BLaER1 treated with 17β-estradiol and CSF1 and Interleukin-3, amounts not matched to agents 10 nM and 100 nM (cell line): ENCODE results near the gene LIMS1.

Source experiments
- H3K27ac ChIP-seq, 11 experiments: shearing (Covaris generic); formaldehyde crosslinking; 2 replicates each; pipeline ENCODE4 v1.8.1; 2022
- H3K27me3 ChIP-seq, 11 experiments: shearing (Covaris generic); formaldehyde crosslinking; 2 replicates each; pipeline ENCODE4 v1.8.1; 2022
- H3K36me3 ChIP-seq, 11 experiments: shearing (Covaris generic); formaldehyde crosslinking; 2 replicates each; pipeline ENCODE4 v1.8.1; 2022
- H3K4me1 ChIP-seq, 10 experiments: shearing (Covaris generic); formaldehyde crosslinking; 2 replicates each; pipeline ENCODE4 v1.8.1; 2022
- H3K4me2 ChIP-seq, 11 experiments: shearing (Covaris generic); formaldehyde crosslinking; 2 replicates each; pipeline ENCODE4 v1.8.1; 2022
- H3K4me3 ChIP-seq, 10 experiments: shearing (Covaris generic); formaldehyde crosslinking; 2 replicates each; pipeline ENCODE4 v1.8.1; 2022
- H3K9ac ChIP-seq, 11 experiments: shearing (Covaris generic); formaldehyde crosslinking; 2 replicates each; pipeline ENCODE4 v1.8.1; 2022
- H3K9me3 ChIP-seq, 11 experiments: shearing (Covaris generic); formaldehyde crosslinking; replicated peaks in 1 of 11; 2 replicates each; pipeline ENCODE4 v1.8.1; 2022
- H4K20me1 ChIP-seq, 11 experiments: shearing (Covaris generic); formaldehyde crosslinking; 2 replicates each; pipeline ENCODE4 v1.8.1; 2022
- Cebpa-rat ChIP-seq, 11 experiments: shearing (Covaris generic); IDR thresholded peaks; 2 replicates each; pipeline ENCODE4 v1.8.1; 2022

Gene LIMS1

DNA sequence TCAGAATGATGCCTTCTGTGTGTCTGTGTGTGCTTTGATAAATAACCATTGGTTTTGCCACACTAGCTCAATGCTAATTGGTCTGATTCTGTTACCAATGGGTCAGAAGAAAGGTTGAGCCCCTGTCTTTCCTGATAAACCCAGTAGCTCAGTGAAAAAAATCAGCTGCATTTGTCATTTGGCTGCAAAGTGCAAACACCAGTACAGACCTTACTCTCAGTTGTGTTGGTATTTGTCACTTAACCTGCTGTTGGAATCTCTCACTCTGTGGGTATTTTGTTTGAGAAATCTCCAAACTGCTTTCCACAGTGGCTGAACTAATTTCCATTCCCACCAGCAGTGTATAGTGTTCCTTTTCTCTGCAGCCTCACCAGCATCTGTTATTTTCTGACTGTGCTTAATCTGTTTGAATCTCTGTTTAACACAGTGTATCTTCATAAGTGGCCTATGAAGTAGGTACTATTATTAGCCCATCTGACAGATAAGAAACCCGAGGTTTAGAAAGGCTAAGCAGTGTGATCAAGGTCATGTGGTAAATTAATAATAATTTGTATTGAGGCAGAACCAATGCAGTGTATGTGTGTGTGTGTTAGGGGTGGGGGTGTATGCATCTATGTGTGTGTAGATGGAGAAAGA, 26.7 kb downstream of the LIMS1 start:
- peaks cover 0 to 41% (median 26%) of the 10 kb centered on the region in 11 experiments; a peak in 18 of 22 replicates for H3K36me3 ChIP-seq
- no peak overlapping the region for H3K4me2 ChIP-seq
- no peak overlapping the region for H3K4me3 ChIP-seq
- H4K20me1 ChIP-seq, result peaks cover 7 to 72% (median 34%) of the 10 kb centered on the region in 11 experiments; a peak in 17 of 22 replicates
- no peak for TF ChIP-seq Cebpa-rat (IDR thresholded peaks at IDR 0.05)
- H3K4me1 ChIP-seq, result peaks cover 0 to 10% (median 0%) of the 10 kb centered on the region in 10 experiments; a peak in 3 of 20 replicates
- no peak overlapping the region for H3K9ac ChIP-seq
- no peak overlapping the region for H3K27ac ChIP-seq
- no peaks in the 10 kb centered on the region for H3K27me3 ChIP-seq
- H3K9me3 ChIP-seq, result peaks cover 0 to 33% (median 24%) of the 10 kb centered on the region in 11 experiments; a peak in 19 of 22 replicates

DNA sequence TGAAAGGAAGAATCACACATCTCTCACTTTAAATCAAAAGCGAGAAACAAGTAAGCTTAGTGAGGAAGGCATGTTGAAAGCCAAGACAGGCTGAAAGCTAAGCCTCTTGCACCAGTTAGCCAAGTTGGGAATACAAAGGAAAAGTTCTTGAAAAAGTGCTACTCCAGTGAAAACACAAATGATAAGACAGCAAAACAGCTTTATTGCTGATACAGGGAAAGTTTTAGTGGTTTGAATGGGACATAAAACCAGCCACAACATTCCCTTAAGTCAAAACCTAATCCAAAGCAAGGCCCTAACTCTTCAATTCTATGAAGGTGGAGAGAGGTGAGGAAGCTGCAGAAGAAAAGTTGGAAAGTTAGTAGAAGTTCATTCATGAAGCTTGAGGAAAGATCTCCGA, 28.0 kb downstream of the LIMS1 start:
- Histone ChIP-seq H3K9ac (no peak overlapping the region), H3K4me3 (no peak overlapping the region), H3K27ac (no peak overlapping the region), H3K27me3 (no peaks in the 10 kb centered on the region), H4K20me1 (peaks cover 0 to 69% (median 26%) of the 10 kb centered on the region in 11 experiments; a peak in 16 of 22 replicates), H3K36me3 (peaks cover 0 to 36% (median 23%) of the 10 kb centered on the region in 11 experiments; a peak in 18 of 22 replicates), H3K4me2 (peak overlapping the region in 1 of 11 experiments; percentile 4; a peak in 1 of 22 replicates), H3K9me3 (peaks cover 0 to 33% (median 24%) of the 10 kb centered on the region in 11 experiments; a peak in 19 of 22 replicates), H3K4me1 (peaks cover 0 to 16% (median 0%) of the 10 kb centered on the region in 10 experiments; a peak in 4 of 20 replicates)
- no peak for TF ChIP-seq Cebpa-rat (IDR thresholded peaks at IDR 0.05)

DNA sequence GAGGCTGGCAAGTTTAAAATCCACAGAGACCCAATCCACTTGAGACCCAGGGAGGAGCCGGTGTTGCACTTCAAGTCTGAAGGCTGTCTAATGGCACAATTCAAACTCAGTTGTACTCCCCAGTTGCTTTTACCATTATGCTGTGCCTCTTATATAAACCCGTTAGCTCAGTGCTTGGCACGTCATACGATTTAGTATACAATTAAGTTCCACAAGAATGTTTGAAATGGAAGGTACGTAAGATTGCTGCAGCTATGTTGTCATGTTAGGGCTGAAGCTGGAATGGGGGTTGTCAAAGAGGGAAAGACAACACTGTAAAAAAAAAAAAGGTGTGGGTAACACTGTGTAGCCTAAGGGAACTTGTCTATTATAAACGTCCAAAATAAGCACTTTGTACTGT, 30.2 kb downstream of the LIMS1 start:
- H3K27me3 ChIP-seq, result no peaks in the 10 kb centered on the region
- TF ChIP-seq Cebpa-rat (IDR thresholded peaks at IDR 0.05), result no peak

DNA sequence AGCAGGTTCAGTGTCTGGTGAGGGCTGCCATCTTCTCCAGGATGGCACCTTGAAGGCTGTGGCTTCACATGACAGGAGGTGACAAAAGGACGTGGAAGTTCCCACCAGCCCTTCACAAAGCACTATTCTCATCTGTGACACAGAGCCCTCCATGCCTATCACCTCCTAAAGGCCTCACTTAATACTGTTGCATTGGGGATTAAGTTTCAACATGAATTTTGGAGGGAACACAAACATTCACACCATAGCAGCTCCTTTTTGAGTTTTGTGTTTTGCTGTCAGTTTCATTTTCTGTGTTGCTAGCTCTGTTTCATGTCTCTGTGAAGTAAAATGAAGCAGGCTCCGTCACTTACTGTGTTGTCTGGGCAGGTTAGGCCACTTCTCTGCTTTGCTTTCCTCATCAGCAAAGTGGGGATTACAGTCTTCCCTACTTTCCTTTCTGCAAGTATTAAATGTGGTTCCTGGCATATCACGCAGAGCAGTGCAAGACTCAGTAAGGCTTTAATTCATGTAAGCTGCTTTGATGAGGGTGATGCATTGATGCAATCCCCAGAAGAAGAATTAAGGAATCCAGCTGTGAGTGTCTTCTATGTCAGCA, 31.6 kb downstream of the LIMS1 start:
- Histone ChIP-seq H3K9ac (no peak overlapping the region), H3K4me1 (peaks cover 0 to 16% (median 0%) of the 10 kb centered on the region in 10 experiments; a peak in 3 of 20 replicates), H3K36me3 (peaks cover 0 to 40% (median 22%) of the 10 kb centered on the region in 11 experiments; a peak in 17 of 22 replicates), H4K20me1 (peaks cover under 1 to 71% (median 31%) of the 10 kb centered on the region in 11 experiments; a peak in 17 of 22 replicates), H3K27me3 (no peaks in the 10 kb centered on the region), H3K9me3 (peaks cover 0 to 31% (median 24%) of the 10 kb centered on the region in 11 experiments; a peak in 19 of 22 replicates), H3K4me3 (no peak overlapping the region), H3K4me2 (no peak overlapping the region), H3K27ac (no peak overlapping the region)
- no peak for TF ChIP-seq Cebpa-rat (IDR thresholded peaks at IDR 0.05)

More for the DNA sequence above, 30.2 kb downstream of the LIMS1 start:
- H3K4me1 ChIP-seq, result peaks cover 0 to 16% (median 0%) of the 10 kb centered on the region in 10 experiments; a peak in 4 of 20 replicates
- H3K9ac ChIP-seq, result no peak overlapping the region
- peaks cover 0 to 71% (median 28%) of the 10 kb centered on the region in 11 experiments; a peak in 15 of 22 replicates for H4K20me1 ChIP-seq
- peaks cover 0 to 41% (median 23%) of the 10 kb centered on the region in 11 experiments; a peak in 18 of 22 replicates for H3K36me3 ChIP-seq
- H3K4me3 ChIP-seq, result no peak overlapping the region
- peaks cover 0 to 33% (median 24%) of the 10 kb centered on the region in 11 experiments; a peak in 19 of 22 replicates for H3K9me3 ChIP-seq
- no peak overlapping the region for H3K4me2 ChIP-seq
- H3K27ac ChIP-seq, result no peak overlapping the region

DNA sequence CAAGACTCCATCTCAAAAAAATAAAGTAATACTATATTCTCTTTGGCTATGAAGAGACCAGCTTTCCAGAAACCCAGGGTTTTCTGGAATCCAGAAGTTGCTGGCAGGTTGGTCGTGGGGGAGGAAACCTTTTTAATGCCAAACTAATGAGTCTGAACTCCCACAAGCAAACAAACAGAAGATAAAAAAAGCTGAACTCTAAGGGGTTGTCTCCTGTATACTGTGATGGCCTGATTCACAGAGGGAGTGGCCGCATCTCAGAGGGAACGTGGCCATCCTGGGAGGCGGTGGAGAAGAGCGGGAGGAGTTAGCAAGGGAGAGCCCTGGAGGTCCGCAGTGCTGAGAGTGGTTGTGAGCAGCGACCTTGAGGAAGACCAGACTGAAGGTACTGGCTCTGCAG, 36.1 kb downstream of the LIMS1 start:
- Histone ChIP-seq H3K27ac (no peak overlapping the region), H3K36me3 (peaks cover 0 to 9% (median 0%) of the 10 kb centered on the region in 11 experiments; a peak in 4 of 22 replicates), H3K4me1 (peaks cover 0 to 30% (median 0%) of the 10 kb centered on the region in 10 experiments; a peak in 4 of 20 replicates), H3K4me3 (no peak overlapping the region), H4K20me1 (peaks cover 26 to 96% (median 63%) of the 10 kb centered on the region in 11 experiments; a peak in 20 of 22 replicates), H3K9ac (no peak overlapping the region), H3K9me3 (peaks cover 0 to 5% (median 0%) of the 10 kb centered on the region in 11 experiments; a peak in 3 of 22 replicates), H3K27me3 (no peaks in the 10 kb centered on the region), H3K4me2 (no peak overlapping the region)
- TF ChIP-seq Cebpa-rat (IDR thresholded peaks at IDR 0.05), result no peak

DNA sequence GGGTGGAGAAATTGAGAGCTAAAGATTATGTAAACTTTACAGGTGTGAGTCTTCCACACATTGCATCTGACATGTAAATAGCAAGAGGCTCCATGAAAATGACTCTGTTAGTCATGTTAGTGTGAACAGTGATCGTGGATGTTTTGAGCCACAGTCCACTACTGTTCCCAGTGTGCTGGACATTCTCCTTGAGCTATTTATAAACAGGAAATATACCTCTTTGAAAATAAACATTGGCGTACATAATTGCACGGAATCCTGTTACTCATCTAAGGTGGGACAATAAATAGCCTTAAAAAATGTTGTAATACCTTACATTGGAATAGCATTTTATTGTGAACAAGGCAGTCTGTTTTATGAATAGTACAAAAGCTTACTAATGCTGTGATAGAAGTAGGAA, 37.0 kb downstream of the LIMS1 start:
- Histone ChIP-seq H3K36me3 (peaks cover 0 to 9% (median 0%) of the 10 kb centered on the region in 11 experiments; a peak in 4 of 22 replicates), H3K4me1 (peaks cover 0 to 33% (median 0%) of the 10 kb centered on the region in 10 experiments; a peak in 4 of 20 replicates), H3K4me2 (no peak overlapping the region), H3K4me3 (no peak overlapping the region), H4K20me1 (peaks cover 24 to 96% (median 63%) of the 10 kb centered on the region in 11 experiments; a peak in 20 of 22 replicates), H3K9ac (no peak overlapping the region), H3K27me3 (no peaks in the 10 kb centered on the region), H3K9me3 (peaks cover 0 to 5% (median 0%) of the 10 kb centered on the region in 11 experiments; a peak in 3 of 22 replicates), H3K27ac (no peak overlapping the region)
- no peak for TF ChIP-seq Cebpa-rat (IDR thresholded peaks at IDR 0.05)

DNA sequence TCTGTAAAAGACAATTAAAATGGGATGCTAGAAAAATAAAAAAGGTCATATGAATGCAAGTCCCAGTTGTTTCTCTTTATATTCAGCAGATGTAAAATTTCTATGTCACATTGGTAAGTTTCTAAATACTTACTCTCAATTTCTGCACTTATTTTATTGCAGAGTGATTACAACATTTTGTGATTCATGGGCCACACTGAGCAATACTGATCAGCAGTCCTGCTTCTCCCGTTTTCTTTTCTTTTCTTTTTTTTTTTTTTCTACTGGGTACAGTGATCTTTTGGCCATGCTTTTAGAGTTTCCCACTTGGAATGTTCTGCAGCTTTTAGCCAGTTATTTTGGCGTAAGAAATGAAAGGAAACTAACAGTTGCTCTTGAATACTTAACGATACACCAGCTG, 38.8 kb downstream of the LIMS1 start:
- Histone ChIP-seq H3K9me3 (no peaks in the 10 kb centered on the region), H3K4me3 (no peak overlapping the region), H3K4me1 (peaks cover 0 to 33% (median 0%) of the 10 kb centered on the region in 10 experiments; a peak in 4 of 20 replicates), H3K9ac (no peak overlapping the region), H3K36me3 (peaks cover 0 to 9% (median 0%) of the 10 kb centered on the region in 11 experiments; a peak in 2 of 22 replicates), H3K4me2 (no peak overlapping the region; a peak in 1 of 22 replicates), H3K27ac (no peak overlapping the region), H4K20me1 (peaks cover 23 to 99% (median 70%) of the 10 kb centered on the region in 11 experiments; a peak in 20 of 22 replicates), H3K27me3 (no peaks in the 10 kb centered on the region)
- TF ChIP-seq Cebpa-rat (IDR thresholded peaks at IDR 0.05), result no peak

DNA sequence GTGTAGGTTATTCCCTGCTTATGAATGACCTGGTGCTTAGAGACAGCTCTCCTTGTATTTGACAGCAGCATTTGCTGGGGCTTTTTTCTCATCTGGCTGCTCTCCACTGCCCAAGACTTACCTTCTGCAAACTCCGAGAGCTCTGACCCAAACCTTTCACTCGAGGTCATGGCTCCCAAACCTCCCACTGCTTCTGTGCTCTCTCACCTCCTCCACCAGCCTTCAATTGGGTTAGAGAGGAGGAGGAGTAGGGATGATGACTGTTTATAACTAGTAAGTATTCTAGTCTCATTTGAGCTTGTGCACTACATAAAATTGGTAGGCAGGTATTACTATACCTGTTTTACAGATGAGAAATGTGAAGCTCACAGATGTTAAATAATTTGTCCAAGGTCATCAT, 40.1 kb downstream of the LIMS1 start:
- Histone ChIP-seq H3K27me3 (no peaks in the 10 kb centered on the region), H3K27ac (no peak overlapping the region), H4K20me1 (peaks cover 23 to 96% (median 68%) of the 10 kb centered on the region in 11 experiments; a peak in 20 of 22 replicates), H3K36me3 (peaks cover 0 to under 1% (median 0%) of the 10 kb centered on the region in 11 experiments; a peak in 1 of 22 replicates), H3K4me2 (no peak overlapping the region; a peak in 1 of 22 replicates), H3K9ac (no peak overlapping the region), H3K4me1 (peaks cover 0 to 39% (median 2%) of the 10 kb centered on the region in 10 experiments; a peak in 10 of 20 replicates), H3K9me3 (no peaks in the 10 kb centered on the region), H3K4me3 (no peak overlapping the region)
- no peak for TF ChIP-seq Cebpa-rat (IDR thresholded peaks at IDR 0.05)
